NCI-H146 treated with DMSO at 0.1 percent for 48 hours (cell line): Measurements from ENCODE around the gene SUCO.
"Not testable (repeated sequence)": the region's sequence is repeated elsewhere in the genome, so short reads cannot be mapped to it uniquely, and the experiment has no call there.

Experiments used
- DNase-seq: peaks from one replicate; lab custom pipeline; 2025; ENCODE audit not compliant: unreplicated experiment; lab: John Stamatoyannopoulos, UW

Gene SUCO

DNA sequence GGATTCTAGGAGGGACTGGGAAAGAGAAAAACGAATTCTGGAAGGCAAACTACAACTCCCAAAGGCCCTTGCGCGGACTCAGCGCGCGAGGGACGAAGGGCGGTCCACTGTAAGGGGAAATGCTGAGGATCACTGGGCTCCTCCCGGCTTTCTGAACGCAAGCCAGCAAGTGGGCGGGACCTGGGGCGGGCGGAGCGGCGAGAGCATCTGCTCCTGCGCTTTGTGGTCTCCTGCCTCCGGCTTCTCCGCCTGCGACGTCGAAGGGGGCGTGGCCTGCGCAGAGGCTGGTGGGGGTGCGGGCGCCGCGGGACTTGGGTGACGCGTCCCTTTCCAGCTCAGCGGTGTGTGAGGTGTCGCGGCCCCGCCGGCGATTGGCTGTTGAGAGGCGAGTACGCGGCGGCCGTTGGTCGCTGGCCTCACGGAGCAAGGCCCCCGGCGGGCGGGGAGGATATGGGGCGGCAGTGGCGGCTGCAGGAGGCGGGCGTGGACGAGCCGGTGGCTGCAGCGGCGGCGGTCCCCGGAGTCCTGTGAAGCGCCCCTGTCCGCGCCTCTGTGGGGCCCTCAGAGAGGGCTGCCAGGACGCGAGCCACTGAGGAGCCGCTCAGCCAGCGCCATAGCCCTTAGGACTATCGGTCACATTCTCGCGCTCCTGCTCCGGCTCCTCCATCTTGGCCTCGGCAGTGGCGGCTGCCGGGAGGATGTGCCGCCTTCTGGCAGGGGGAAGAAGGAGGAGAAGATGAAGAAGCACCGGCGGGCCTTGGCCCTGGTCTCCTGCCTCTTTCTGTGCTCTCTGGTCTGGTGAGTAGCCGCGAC lies at the start of gene SUCO:
Gene SUCO (plus strand): TSS at position 451 of the 813 bp plus-strand sequence. CDS start 286 bp downstream, at position 737.
- DNase-seq: peak; percentile 99

DNA sequence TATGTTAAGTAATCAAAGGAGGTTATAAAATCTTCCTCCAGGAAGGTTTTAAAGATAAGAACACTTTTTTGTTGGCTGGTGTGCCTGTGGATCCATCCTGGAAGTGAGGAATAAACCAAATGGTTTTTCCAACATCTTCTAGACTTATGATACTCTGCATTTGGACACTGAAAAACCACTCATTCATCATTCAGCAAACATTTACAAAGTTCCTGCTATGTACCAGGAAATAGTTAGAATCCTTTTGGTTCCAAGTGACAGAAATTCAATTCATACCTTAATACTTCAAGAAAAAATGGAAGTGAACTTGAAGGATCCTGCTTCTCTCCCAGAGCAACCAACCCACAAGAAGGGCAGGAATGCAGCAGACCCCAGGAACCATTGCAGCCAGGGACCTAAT lies 49.5 kb upstream of the SUCO start:
- DNase-seq: no peak

DNA sequence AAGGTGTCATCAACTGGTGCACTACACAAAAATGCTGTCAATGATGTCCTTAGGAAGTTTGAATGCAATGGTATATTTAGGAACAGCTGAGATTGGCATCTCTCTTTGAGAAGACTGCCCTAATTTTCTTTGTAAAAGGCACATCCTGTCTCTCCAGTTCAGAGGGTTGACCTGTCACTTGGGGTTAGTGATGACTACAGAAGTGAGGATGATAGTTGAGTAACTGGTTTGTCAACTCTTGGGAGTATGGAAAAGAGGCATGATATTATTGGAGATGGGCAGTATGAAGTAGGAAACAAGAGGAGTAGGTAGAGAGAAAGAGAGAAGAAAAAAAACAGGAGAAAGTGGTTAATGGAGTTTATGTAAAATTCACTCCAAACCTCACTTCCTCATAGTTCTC lies 48.7 kb upstream of the SUCO start:
- DNase-seq: no peak

GRCh38 chr1:172485626-172486025 lies 47.3 kb upstream of the SUCO start:
- DNase-seq: no peak

- no peak for DNase-seq
Observed at GRCh38 chr1:172486805-172487454, 46.0 kb upstream of the SUCO start.

- DNase-seq: no peak
Observed at GRCh38 chr1:172487550-172487949, 45.4 kb upstream of the SUCO start.

GRCh38 chr1:172488393-172488792 lies 44.6 kb upstream of the SUCO start:
- DNase-seq: no peak

DNA sequence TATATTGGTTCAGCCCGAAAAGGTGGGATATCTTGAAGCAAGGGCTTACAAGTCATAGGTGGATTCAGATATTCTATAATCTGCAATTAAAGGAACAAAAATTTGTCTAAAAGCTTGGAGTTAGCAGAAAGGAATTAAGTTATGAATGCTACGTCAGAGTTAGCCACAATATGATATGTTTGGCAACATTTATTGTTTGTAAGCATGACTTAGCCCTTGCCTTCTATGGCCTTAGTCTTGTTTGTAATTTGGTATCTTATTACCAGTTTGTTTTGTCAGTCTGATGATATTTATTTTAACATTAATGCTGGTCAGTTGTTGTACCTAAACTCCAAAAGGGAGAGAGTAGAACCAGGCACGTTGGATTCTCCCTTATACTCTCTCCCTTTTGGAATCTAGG lies 43.1 kb upstream of the SUCO start:
- DNase-seq: no peak

DNA sequence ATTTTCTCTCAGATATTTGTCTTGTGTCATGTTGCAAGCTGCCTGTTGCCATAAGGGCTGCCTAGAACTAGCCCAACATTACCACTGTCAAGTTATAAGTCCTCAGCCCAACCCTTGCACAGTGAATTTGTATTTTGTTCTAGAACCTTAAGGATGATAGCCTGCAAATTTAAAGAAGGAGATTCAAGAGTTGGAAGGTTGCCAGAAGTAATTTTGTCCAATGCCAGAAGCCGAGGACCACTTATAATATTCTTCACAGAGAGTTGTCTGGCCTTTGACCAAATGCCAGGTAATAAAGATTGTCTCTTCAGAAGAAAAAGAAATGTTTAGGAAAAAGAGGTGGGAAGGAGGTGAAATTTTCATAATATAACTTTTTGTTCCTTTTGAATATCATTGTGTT lies 40.5 kb upstream of the SUCO start:
- DNase-seq: no peak

DNA sequence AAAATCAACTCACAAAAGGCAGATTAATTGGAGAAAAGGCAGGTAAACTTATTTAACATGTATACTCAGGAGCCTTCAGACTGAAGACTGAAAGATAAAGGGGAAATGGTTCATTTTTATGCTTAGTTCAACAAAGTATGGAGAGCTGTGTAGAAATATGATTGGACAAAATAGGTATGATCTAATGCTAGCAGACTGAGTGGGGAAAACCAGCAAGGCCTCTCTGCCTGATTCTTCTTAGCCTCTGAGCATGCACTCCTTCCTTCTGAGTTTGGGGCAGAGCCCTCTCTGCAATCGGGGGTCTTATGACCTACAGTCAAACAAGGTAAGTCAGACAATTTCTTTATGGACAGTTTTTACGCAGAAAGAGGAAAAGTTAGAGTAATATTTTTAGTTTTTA lies 38.8 kb upstream of the SUCO start:
- DNase-seq: no peak

- not testable (repeated sequence) for DNase-seq
Observed at GRCh38 chr1:172496127-172496526, 36.8 kb upstream of the SUCO start.

- no peak for DNase-seq
Observed at GRCh38 chr1:172496678-172497077, 36.3 kb upstream of the SUCO start.

GRCh38 chr1:172497230-172497629 lies 35.7 kb upstream of the SUCO start:
- DNase-seq: no peak

DNA sequence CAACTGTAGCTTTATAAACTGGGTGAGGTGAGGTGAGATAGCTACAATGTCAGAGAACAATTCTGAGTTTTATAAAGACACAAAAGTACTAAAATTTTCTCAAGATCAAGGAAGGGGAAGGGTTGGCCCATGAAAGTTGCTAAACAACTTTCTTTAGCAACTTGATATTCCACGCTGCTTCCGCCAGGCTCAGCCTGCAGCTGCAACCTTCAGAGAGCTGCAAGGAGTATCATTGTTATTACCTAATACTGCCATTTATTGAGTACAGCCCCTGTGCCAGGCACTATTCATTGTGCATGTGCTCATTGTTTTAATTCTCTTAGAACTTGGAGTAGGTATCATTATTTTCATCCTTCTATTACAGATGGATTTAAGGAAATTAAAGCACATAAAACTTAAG lies 34.1 kb upstream of the SUCO start:
- DNase-seq: no peak

DNA sequence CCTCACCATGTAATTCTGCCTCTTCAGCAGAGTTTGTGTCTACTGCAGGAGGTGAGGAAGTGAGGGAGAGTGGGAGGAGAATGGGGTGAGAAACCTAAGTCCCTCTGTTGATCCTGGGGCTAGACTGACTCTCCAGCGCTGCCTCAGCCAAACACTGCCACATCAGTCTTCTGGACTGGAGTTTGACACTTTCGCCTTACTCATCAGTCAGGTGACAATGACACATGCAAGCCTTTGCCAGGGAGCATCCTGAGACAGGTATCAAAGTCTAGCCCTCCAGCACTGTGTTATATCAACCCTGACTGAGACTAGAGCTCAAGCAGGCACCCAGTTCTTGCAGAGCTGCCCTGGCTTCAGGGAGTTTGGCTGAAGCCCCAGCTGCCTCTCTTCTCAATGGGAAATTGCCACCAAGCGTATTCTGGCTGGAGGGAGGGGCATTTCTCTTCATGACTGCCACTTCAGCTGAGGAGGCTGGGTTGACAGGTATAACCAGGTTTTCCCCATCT lies 33.3 kb upstream of the SUCO start:
- DNase-seq: no peak

DNA sequence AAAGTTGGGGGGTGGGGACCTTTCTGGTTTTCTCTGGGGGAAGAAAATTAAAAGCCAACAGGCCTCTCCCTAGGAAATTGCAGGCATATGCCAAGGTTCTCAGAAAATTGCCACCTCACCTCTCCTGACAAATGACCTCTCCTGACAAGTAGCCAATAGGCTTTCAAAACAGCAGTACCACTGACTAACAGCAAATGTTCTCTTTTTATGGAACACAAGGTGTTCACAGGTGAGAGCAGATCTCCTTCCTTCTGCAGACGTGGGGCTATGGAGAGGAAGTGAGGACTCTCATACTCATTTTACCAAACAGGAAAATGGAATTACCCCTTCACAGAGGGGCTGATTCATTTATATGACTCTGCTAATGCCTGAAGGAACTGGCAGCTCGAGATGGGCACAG lies 32.7 kb upstream of the SUCO start:
- DNase-seq: no peak

DNA sequence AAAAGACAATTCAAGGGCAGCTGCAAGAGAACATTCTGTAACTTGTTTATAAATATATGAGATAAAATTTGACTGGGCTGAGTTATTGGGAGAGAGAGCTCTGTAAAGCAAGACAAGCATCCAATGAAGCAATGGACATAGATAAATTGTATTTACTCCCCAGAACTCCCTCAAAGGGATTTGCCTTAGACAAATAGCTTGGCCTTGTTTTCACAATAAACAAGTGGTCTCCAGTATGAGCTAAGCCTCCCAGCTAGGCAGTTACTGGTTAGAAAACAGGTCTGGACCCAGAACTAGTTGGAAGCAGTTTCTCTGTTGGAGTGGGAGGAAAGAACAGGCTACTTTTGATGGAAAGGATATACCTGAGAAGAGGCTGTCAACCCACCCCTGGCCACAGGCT lies 25.2 kb upstream of the SUCO start:
- no peak for DNase-seq

DNA sequence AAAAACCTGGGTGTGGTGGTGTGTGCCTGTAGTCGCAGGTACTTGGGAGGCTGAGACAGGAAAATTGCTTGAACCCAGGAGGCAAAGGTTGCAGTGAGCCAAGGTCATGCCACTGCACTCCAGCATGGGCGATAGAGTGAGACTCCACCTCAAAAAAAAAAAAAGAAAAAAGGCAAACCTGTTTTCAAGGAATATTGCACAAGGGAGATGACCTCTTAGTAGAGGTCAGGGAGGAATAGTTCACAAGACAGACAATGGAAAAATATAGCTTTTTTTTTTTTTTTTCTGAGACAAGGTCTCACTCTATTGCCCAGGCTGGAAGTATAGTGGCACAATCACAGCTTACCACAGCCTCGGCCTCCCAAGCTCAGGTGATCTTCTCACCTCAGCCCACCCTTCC lies 22.5 kb upstream of the SUCO start:
- DNase-seq: no peak

DNA sequence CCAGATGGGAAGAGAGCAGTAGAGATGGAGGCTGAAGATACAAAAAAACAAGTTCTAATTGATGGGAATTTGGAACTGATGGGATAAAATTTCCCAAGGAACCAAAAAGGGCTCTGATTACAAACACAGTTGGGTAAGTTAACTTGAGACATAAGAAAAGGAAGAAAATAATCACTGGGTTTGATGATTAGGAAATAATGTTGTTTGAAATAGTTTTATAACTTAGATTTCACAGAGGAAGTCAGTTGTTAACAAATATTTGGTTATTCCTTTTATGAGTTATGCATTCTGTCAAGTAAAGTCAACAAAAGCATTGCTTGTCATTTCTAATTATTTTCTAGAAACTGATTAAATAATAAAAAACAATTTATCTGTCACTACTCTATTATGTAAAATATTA lies 20.4 kb upstream of the SUCO start:
- DNase-seq: no peak

DNA sequence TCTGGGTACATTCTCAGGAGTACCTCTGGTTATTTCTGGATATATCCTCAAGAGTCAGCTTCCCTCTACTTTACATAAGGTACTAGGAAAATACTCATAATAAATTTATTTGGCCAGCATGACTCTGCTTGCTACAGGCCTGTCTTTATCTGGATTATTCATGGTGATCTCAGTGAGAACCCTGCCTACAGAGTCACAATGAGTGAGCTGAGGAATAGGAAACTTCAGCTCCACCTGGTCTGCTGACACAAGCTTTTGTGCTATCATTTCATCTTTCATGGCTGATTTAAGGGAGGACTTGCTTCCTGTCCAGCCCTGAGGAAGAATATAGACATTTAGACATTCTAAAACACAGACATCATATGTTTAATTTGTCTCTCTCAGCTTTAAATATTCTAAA lies 19.5 kb upstream of the SUCO start:
- DNase-seq: no peak

DNA sequence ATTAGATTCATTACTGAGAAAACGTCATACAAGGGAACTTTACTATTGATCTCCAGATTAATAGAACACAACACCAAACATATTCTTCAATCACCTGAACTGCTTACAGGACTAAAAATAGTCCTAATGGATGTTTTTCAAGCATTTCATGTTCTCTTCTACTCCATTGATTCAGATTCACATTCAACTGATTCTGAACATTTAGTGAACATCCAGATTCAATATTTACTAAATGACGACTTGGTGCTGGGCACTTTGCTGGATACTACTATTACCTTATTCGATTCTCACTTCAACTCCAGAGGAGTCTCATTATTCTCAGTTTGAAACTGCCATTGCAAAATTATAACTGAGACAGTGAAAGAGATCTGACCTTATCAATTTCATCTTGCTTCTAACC lies 18.8 kb upstream of the SUCO start:
- DNase-seq: no peak

GRCh38 chr1:172515436-172515835 lies 17.5 kb upstream of the SUCO start:
- DNase-seq: no peak

- DNase-seq: no peak
Observed at GRCh38 chr1:172515927-172516326, 17.0 kb upstream of the SUCO start.
